HepG2 (cell line): Measurements from ENCODE around the gene STYXL1. TPM values are rescaled to one million over a fixed set of nuclear protein-coding genes. Genes with fewer than 3 reads are reported as not detected.
A peak's percentile ranks its signal among the peaks of the same experiment; 100 is the strongest.

ENCODE experiments used
- ATF5 ChIP-seq: sonication (generic); formaldehyde crosslinking; IDR thresholded peaks from 2 replicates; pipeline ENCODE4 v1.4.0; 2020; ENCODE audit warnings: mild to moderate bottlenecking, low read depth, missing genetic modification reagents
- ATF7-NPFF ChIP-seq: sonication (generic); formaldehyde crosslinking; IDR thresholded peaks from 2 replicates; pipeline ENCODE4 v1.8.1; 2023; ENCODE audit warnings: mild to moderate bottlenecking, low read depth, missing genetic modification reagents, moderate library complexity
- BRF2 ChIP-seq: sonication (generic); formaldehyde crosslinking; IDR thresholded peaks from 2 replicates; pipeline ENCODE4 v1.8.1; 2022; ENCODE audit warnings: mild to moderate bottlenecking, missing genetic modification reagents
- CSRNP1 ChIP-seq: sonication (generic); formaldehyde crosslinking; IDR thresholded peaks from 2 replicates; pipeline ENCODE4 v1.8.1; 2023; ENCODE audit warnings: mild to moderate bottlenecking, missing genetic modification reagents
- ESRRA ChIP-seq: sonication (generic); formaldehyde crosslinking; IDR thresholded peaks from 2 replicates; pipeline ENCODE4 v1.5.1; 2020; ENCODE audit warnings: mild to moderate bottlenecking, low read depth, missing genetic modification reagents
- ETS1 ChIP-seq: sonication (generic); formaldehyde crosslinking; IDR thresholded peaks from 2 replicates; pipeline ENCODE4 v1.4.0; 2020; ENCODE audit warnings: missing genetic modification reagents
- FOXJ3 ChIP-seq: sonication (generic); formaldehyde crosslinking; IDR thresholded peaks from 2 replicates; pipeline ENCODE4 v1.4.0; 2020; ENCODE audit warnings: missing genetic modification reagents, mild to moderate bottlenecking, borderline replicate concordance
- FOXO1 ChIP-seq: sonication (generic); formaldehyde crosslinking; IDR thresholded peaks from 2 replicates; pipeline ENCODE4 v1.4.0; 2020; ENCODE audit warnings: missing genetic modification reagents
- HIVEP1 ChIP-seq: sonication (generic); formaldehyde crosslinking; IDR thresholded peaks from 2 replicates; pipeline ENCODE4 v1.4.0; 2020; ENCODE audit warnings: mild to moderate bottlenecking, missing genetic modification reagents
- HOXA3 ChIP-seq: sonication (generic); formaldehyde crosslinking; IDR thresholded peaks from 2 replicates; pipeline ENCODE4 v1.5.0; 2020; ENCODE audit warnings: missing genetic modification reagents
- MEIS1 ChIP-seq: sonication (generic); formaldehyde crosslinking; IDR thresholded peaks from 2 replicates; pipeline ENCODE4 v1.9.0; 2021; ENCODE audit warnings: mild to moderate bottlenecking, missing genetic modification reagents, moderate library complexity, borderline replicate concordance
- PATZ1 ChIP-seq: sonication (generic); formaldehyde crosslinking; IDR thresholded peaks from 2 replicates; pipeline ENCODE4 v1.4.0; 2020; ENCODE audit warnings: missing genetic modification reagents
- PLRG1 ChIP-seq: fragments of 450-650 bp; conservative IDR thresholded peaks from 2 replicates; pipeline ENCODE4 v1.6.1; 2016
- RBFOX2 ChIP-seq: fragments of 200-400 bp; formaldehyde crosslinking; IDR thresholded peaks from 2 replicates; pipeline ENCODE4 v1.6.1; 2017; ENCODE audit warnings: low read depth, mild to moderate bottlenecking, low read length
- SRSF1 ChIP-seq: fragments of 200-400 bp; formaldehyde crosslinking; optimal IDR thresholded peaks from 2 replicates; pipeline ENCODE3; 2017; ENCODE audit warnings: mild to moderate bottlenecking, low read depth, low read length, moderate library complexity
- TBX2 ChIP-seq: sonication (generic); formaldehyde crosslinking; IDR thresholded peaks from 2 replicates; pipeline ENCODE4 v1.5.0; 2020; ENCODE audit warnings: missing genetic modification reagents, mild to moderate bottlenecking, borderline replicate concordance
- TCF7 ChIP-seq: sonication (generic); IDR thresholded peaks from 2 replicates; pipeline ENCODE4 v1.6.1; 2016; ENCODE audit warnings: antibody characterized with exemption, low read depth
- U2AF2 ChIP-seq: fragments of 200-400 bp; formaldehyde crosslinking; IDR thresholded peaks from 2 replicates; pipeline ENCODE4 v1.6.1; 2017; ENCODE audit warnings: low read depth, mild to moderate bottlenecking, low read length
- ZBTB3 ChIP-seq: sonication (generic); formaldehyde crosslinking; IDR thresholded peaks from 2 replicates; pipeline ENCODE4 v1.4.0; 2020; ENCODE audit warnings: low read depth, mild to moderate bottlenecking, moderate library complexity, missing genetic modification reagents, borderline replicate concordance
- ZMYM2 ChIP-seq: sonication (generic); formaldehyde crosslinking; IDR thresholded peaks from 2 replicates; pipeline ENCODE4 v1.8.0; 2022; ENCODE audit warnings: mild to moderate bottlenecking, missing genetic modification reagents
- ZNF343 ChIP-seq: sonication (generic); formaldehyde crosslinking; IDR thresholded peaks from 2 replicates; pipeline ENCODE4 v1.4.0; 2020; ENCODE audit warnings: mild to moderate bottlenecking, missing genetic modification reagents
- ZNF644 ChIP-seq: IDR thresholded peaks from 2 replicates; pipeline ENCODE4 v1.6.1; 2016; ENCODE audit warnings: low read depth
- ZNF788 ChIP-seq: sonication (generic); formaldehyde crosslinking; IDR thresholded peaks from 2 replicates; pipeline ENCODE4 v1.5.0; 2020; ENCODE audit warnings: mild to moderate bottlenecking, missing genetic modification reagents, borderline replicate concordance
- polyA plus RNA-seq, 8 experiments: library from polyadenylated mRNA; depleted of rRNA in 3 of 8; stranded (reverse) in 7 of 8; unstranded in 1 of 8; fragments of >200 nt; fragmentation: Illumina TruSeq in 4 of 8; extraction: Trizol in 4 of 8; gene quantifications; 2 replicates each; pipeline versions ENCODE4 v1.2.1 to v1.2.3, GENCODE V29; 2011 to 2016; ENCODE audit warnings: low read depth in 4 of 8, missing spikeins in 1 of 8, mixed read lengths in 1 of 8; ENCODE audit not compliant: insufficient read depth in 1 of 8
- total RNA-seq, 5 experiments: library from RNA; depleted of rRNA; stranded (reverse); fragments of >200 nt; fragmentation: Illumina TruSeq; extraction: Trizol; gene quantifications; 2 replicates each; pipeline ENCODE4 v1.2.3, GENCODE V29; 2016; ENCODE audit warnings: low read depth in 1 of 5

STYXL1 gene
- total and polyA plus RNA-seq, 2 of the 13 experiments (the other 11 are each of a cell fraction or from before 2014, with no cell fraction given) = 23.9 to 38.3 TPM

- TF ChIP-seq TBX2 (peak; percentile 69; the same call in 1 of the 2 replicates), ATF7-NPFF (0 out of 2 replicates have a peak, but pooled peaks have one; percentile 39), HIVEP1 (CRISPR knock-in tag) (0 out of 2 replicates have a peak, but pooled peaks have one; percentile 63), U2AF2 (no peak), ZNF644 (CRISPR knock-in tag) (no peak), ESRRA (peak; percentile 85), ATF5 (CRISPR knock-in tag) (no peak), PLRG1 (no peak), PATZ1 (CRISPR knock-in tag) (peak; percentile 50), ZNF343 (CRISPR knock-in tag) (0 out of 2 replicates have a peak, but pooled peaks have one; percentile 32), ZNF788 (CRISPR knock-in tag) (no peak; the same call in 1 of the 2 replicates), SRSF1 (no peak), BRF2 (0 out of 2 replicates have a peak, but pooled peaks have one; percentile 37), FOXO1 (CRISPR knock-in tag) (peak; percentile 58), TCF7 (peak; percentile 43), HOXA3 (CRISPR knock-in tag) (peak; percentile 43; the same call in 1 of the 2 replicates), MEIS1 (CRISPR knock-in tag) (peak; percentile 72; the same call in 1 of the 2 replicates), ZMYM2 (CRISPR knock-in tag) (no peak), CSRNP1 (CRISPR knock-in tag) (no peak), FOXJ3 (CRISPR knock-in tag) (peak; percentile 72; the same call in 1 of the 2 replicates), ETS1 (CRISPR knock-in tag) (no peak), ZBTB3 (CRISPR knock-in tag) (0 out of 2 replicates have a peak, but pooled peaks have one; percentile 80), RBFOX2 (no peak)
These were observed 85.0 kb downstream of the STYXL1 start (continued) for GRCh38 chr7:75962607-75963380.
